ENCODE measurements around the gene FAM168B. TPM values are rescaled to one million over a fixed set of nuclear protein-coding genes. Genes with fewer than 3 reads are reported as not detected.

The FAM168B gene
- total and polyA plus RNA-seq, 10 of the 15 experiments (the other 5 are each of a cell fraction or from before 2014, with no cell fraction given), result 3.5 to 77.3 (median 45.9) TPM

DNA sequence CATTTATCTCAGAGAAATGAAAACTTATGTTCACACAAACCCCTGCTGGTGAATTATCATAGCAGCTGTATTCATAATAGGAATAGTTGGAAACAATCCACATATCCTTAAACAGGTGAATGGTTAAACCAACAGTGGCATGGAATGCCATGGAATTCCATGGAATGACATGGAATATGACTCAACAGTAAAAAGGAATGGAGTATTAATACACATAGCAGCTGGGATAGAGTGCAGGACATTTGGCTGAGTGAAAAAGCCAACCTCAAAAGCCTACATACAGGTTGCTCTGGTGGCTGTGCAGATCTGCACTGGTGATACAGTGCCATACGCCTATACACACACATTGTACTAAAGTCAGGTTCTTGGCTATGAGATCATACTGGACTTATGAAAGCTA is 69.5 kb downstream of the FAM168B start:
- ATAC-seq (no peak), FAIRE-seq (no peak), DNase-seq (ENCODE audit: low read depth, low spot score) (no peak)
- Histone ChIP-seq H3K4me3 (no peak overlapping the region), H2AFZ (ENCODE audit: control insufficient read depth, low read depth, low read length) (no peak overlapping the region), H3K9ac (ENCODE audit: control insufficient read depth, insufficient read depth, low read length) (no peak overlapping the region), H3K36me3 (ENCODE audit: control insufficient read depth in 2 of 2, insufficient read depth in 2 of 2, low read length in 1 of 2) (no peaks in the 10 kb centered on the region), H3K79me2 (ENCODE audit: control insufficient read depth, insufficient read depth, low read length) (no peaks in the 10 kb centered on the region), H3K4me2 (ENCODE audit: control insufficient read depth, insufficient read depth) (no peak overlapping the region), H3K9me3 (replicated peaks; ENCODE audit: control insufficient read depth, insufficient read depth, low read length) (no peaks in the 10 kb centered on the region; the same call in 2 of the 3 replicates), H3K4me1 (ENCODE audit: control insufficient read depth, insufficient read depth, low read length) (no peaks in the 10 kb centered on the region), H4K20me1 (ENCODE audit: control insufficient read depth, insufficient read depth) (no peaks in the 10 kb centered on the region), H3K27me3 (replicated peaks in 1 of 2; ENCODE audit: control insufficient read depth in 2 of 2, insufficient read depth in 2 of 2, low read length in 1 of 2) (no peaks in the 10 kb centered on the region), H3K27ac (ENCODE audit: control insufficient read depth, insufficient read depth) (no peak overlapping the region)
- RAD21 ChIA-PET (ENCODE audit: unreplicated experiment), result interaction anchor here (0.6 kb wide), 1 partner anchor 229 kb away, joined by 3 read pairs; no protein-coding TSS in a partner anchor
- no TSS peak for BruUV-seq (replicated peaks)
- 33% methylated on average over 1 of the region's 1 CpG for WGBS (ENCODE audit: insufficient coverage, insufficient replicate concordance, low lambda C conversion rate, missing lambda C conversion rate)
- intact Hi-C loops (cut with micrococcal nuclease; ENCODE audit: unreplicated experiment), result no loop called here
- CTCF ChIA-PET, result no interaction called here
- POLR2A ChIA-PET, result no interaction called here
- TF ChIP-seq ZNF622 (IDR thresholded peaks at IDR 0.05) (no peak), HDGF (IDR thresholded peaks at IDR 0.05) (no peak), FOXK2 (IDR thresholded peaks at IDR 0.05) (no peak), FOXM1 (IDR thresholded peaks at IDR 0.05; ENCODE audit: low read depth, low read length) (no peak), MXI1 (IDR thresholded peaks at IDR 0.05; ENCODE audit: low read depth, low read length) (no peak), MEF2B (IDR thresholded peaks at IDR 0.05; ENCODE audit: partially characterized antibody, poor library complexity, severe bottlenecking) (no peak)
- TF ChIP-seq, protein P1, sequence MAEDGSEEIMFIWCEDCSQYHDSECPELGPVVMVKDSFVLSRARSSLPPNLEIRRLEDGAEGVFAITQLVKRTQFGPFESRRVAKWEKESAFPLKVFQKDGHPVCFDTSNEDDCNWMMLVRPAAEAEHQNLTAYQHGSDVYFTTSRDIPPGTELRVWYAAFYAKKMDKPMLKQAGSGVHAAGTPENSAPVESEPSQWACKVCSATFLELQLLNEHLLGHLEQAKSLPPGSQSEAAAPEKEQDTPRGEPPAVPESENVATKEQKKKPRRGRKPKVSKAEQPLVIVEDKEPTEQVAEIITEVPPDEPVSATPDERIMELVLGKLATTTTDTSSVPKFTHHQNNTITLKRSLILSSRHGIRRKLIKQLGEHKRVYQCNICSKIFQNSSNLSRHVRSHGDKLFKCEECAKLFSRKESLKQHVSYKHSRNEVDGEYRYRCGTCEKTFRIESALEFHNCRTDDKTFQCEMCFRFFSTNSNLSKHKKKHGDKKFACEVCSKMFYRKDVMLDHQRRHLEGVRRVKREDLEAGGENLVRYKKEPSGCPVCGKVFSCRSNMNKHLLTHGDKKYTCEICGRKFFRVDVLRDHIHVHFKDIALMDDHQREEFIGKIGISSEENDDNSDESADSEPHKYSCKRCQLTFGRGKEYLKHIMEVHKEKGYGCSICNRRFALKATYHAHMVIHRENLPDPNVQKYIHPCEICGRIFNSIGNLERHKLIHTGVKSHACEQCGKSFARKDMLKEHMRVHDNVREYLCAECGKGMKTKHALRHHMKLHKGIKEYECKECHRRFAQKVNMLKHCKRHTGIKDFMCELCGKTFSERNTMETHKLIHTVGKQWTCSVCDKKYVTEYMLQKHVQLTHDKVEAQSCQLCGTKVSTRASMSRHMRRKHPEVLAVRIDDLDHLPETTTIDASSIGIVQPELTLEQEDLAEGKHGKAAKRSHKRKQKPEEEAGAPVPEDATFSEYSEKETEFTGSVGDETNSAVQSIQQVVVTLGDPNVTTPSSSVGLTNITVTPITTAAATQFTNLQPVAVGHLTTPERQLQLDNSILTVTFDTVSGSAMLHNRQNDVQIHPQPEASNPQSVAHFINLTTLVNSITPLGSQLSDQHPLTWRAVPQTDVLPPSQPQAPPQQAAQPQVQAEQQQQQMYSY (CRISPR knock-in tag; IDR thresholded peaks at IDR 0.05), result no peak
- in situ Hi-C loops (cut with MboI), result no loop called here
- SMC1A ChIA-PET (ENCODE audit: uncharacterized antibody, unreplicated experiment), result no interaction called here
